H1 (cell line): ENCODE data around the gene OR51M1. TPM values are rescaled to one million over a fixed set of nuclear protein-coding genes. Genes with fewer than 3 reads are reported as not detected.
"Not testable (repeated sequence)": the region's sequence is repeated elsewhere in the genome, so short reads cannot be mapped to it uniquely, and the experiment has no call there.

Experiments used
- CTCF ChIA-PET: fragments of 300-600 bp; sonication (Branson Sonifier 250); formaldehyde crosslinking; loops from one replicate; lab custom pipeline; 2021; ENCODE audit not compliant: partially characterized antibody; lab: Charles Lee
- POLR2A ChIA-PET: fragments of 300-600 bp; sonication (Branson Sonifier 250); formaldehyde crosslinking; loops from one replicate; lab custom pipeline; 2021; ENCODE audit warnings: inconsistent platforms; ENCODE audit not compliant: partially characterized antibody; lab: Charles Lee
- DNase-seq, 2 experiments: peaks; one replicate each; pipeline versions ENCODE4 v3.0.0 to v3.0.0-alpha.2; 2010 to 2022; ENCODE audit warnings: low spot score in 2 of 2, low read depth in 1 of 2, mixed read lengths in 1 of 2
- FAIRE-seq: peaks from 2 replicates; lab custom pipeline; 2011; peaks lifted over from hg19 to GRCh38; lab: Jason Lieb, UNC
- H2AFZ ChIP-seq: 2 replicates; pipeline ENCODE4 v1.8.1; 2012; ENCODE audit warnings: low read length, inconsistent platforms
- H2AK5ac ChIP-seq: 2 replicates; pipeline ENCODE4 v1.6.1; 2013; ENCODE audit warnings: low read depth, low read length
- H2BK120ac ChIP-seq: replicated peaks from 2 replicates; pipeline ENCODE3; 2013; ENCODE audit warnings: low read depth, low read length, inconsistent platforms
- H2BK12ac ChIP-seq: 2 replicates; pipeline ENCODE4 v1.6.1; 2013; ENCODE audit warnings: low read depth, low read length
- H2BK15ac ChIP-seq: 2 replicates; pipeline ENCODE4 v1.6.1; 2013; ENCODE audit warnings: low read length
- H2BK20ac ChIP-seq: 2 replicates; pipeline ENCODE4 v1.6.1; 2013; ENCODE audit warnings: low read length
- H2BK5ac ChIP-seq: 2 replicates; pipeline ENCODE4 v1.6.1; 2013; ENCODE audit warnings: low read depth, low read length
- H3K14ac ChIP-seq: 2 replicates; pipeline ENCODE4 v1.6.1; 2013; ENCODE audit warnings: inconsistent platforms; ENCODE audit not compliant: insufficient read length
- H3K18ac ChIP-seq: 2 replicates; pipeline ENCODE4 v1.6.1; 2013; ENCODE audit warnings: low read length; ENCODE audit errors: extremely low read depth
- H3K23ac ChIP-seq: 2 replicates; pipeline ENCODE4 v1.6.1; 2013; ENCODE audit warnings: inconsistent platforms; ENCODE audit not compliant: insufficient read length
- H3K23me2 ChIP-seq: 2 replicates; pipeline ENCODE4 v1.6.1; 2013; ENCODE audit warnings: low read depth, low read length
- H3K27ac ChIP-seq: 2 replicates; pipeline ENCODE4 v1.6.1; 2011; ENCODE audit warnings: low read depth, low read length, inconsistent platforms
- H3K27me3 ChIP-seq, 4 experiments: replicated peaks in 1 of 4; 1 replicate in 1 of 4; 2 replicates in 3 of 4; pipeline versions ENCODE4 v1.6.1 to v1.8.1; 2011 to 2013; ENCODE audit warnings: low read length in 3 of 4, mild to moderate bottlenecking in 3 of 4, inconsistent platforms in 2 of 4, mixed read lengths in 2 of 4, moderate library complexity in 1 of 4; ENCODE audit not compliant: control insufficient read depth in 3 of 4, insufficient read depth in 3 of 4; ENCODE audit errors: extremely low read depth in 1 of 4
- H3K36me3 ChIP-seq, 4 experiments: 2 replicates each; pipeline versions ENCODE4 v1.6.1 to v1.8.1; 2011 to 2013; ENCODE audit warnings: mild to moderate bottlenecking in 4 of 4, low read length in 3 of 4, moderate library complexity in 2 of 4, control low read depth in 1 of 4, inconsistent platforms in 1 of 4; ENCODE audit not compliant: insufficient read depth in 4 of 4, control insufficient read depth in 2 of 4
- H3K4ac ChIP-seq: replicated peaks from 2 replicates; pipeline ENCODE3; 2013; ENCODE audit warnings: low read length, low read depth, mixed read lengths, inconsistent platforms; ENCODE audit not compliant: insufficient read length
- H3K4me1 ChIP-seq, 4 experiments: replicated peaks in 1 of 4; 1 replicate in 1 of 4; 2 replicates in 3 of 4; pipeline versions ENCODE4 v1.6.1 to v1.8.1; 2011 to 2013; ENCODE audit warnings: low read length in 3 of 4, inconsistent platforms in 2 of 4, mixed read lengths in 1 of 4; ENCODE audit not compliant: insufficient read depth in 4 of 4, control insufficient read depth in 3 of 4
- H3K4me2 ChIP-seq, 2 experiments: 2 replicates each; pipeline versions ENCODE4 v1.6.1 to v1.8.1; 2011 to 2013; ENCODE audit warnings: low read depth in 2 of 2, low read length in 2 of 2, control low read depth in 1 of 2, inconsistent platforms in 1 of 2, mild to moderate bottlenecking in 1 of 2; ENCODE audit not compliant: insufficient read depth in 1 of 2
- H3K4me3 ChIP-seq, 4 experiments: fragments of 200-600, 300-600 bp in 1 of 4; sonication (generic), shearing (Covaris generic), sonication (Bioruptor Twin) in 1 of 4; 2 replicates each; pipeline versions ENCODE4 v1.5.1 to v1.8.1; 2011 to 2016; ENCODE audit warnings: low read length in 4 of 4, low read depth in 3 of 4, control low read depth in 2 of 4, inconsistent platforms in 2 of 4, mild to moderate bottlenecking in 2 of 4, mixed read lengths in 1 of 4, moderate library complexity in 1 of 4; ENCODE audit not compliant: insufficient read depth in 2 of 4; ENCODE audit errors: extremely low read depth in 1 of 4
- H3K56ac ChIP-seq: replicated peaks from 2 replicates; pipeline ENCODE3; 2013; ENCODE audit warnings: low read depth, mild to moderate bottlenecking, mixed read lengths, low read length, inconsistent platforms; ENCODE audit not compliant: insufficient read length
- H3K79me1 ChIP-seq: 2 replicates; pipeline ENCODE4 v1.6.1; 2013; ENCODE audit warnings: low read depth, low read length, control low read depth
- H3K79me2 ChIP-seq, 2 experiments: 2 replicates each; pipeline versions ENCODE4 v1.6.1 to v1.8.1; 2012 to 2013; ENCODE audit warnings: low read length in 2 of 2, mild to moderate bottlenecking in 2 of 2, inconsistent platforms in 1 of 2; ENCODE audit not compliant: insufficient read depth in 2 of 2, control insufficient read depth in 1 of 2
- H3K9ac ChIP-seq, 4 experiments: replicated peaks in 1 of 4; 1 replicate in 1 of 4; 2 replicates in 3 of 4; pipeline versions ENCODE4 v1.6.1 to v1.8.1; 2011 to 2013; ENCODE audit warnings: low read depth in 3 of 4, low read length in 3 of 4, control low read depth in 2 of 4, mild to moderate bottlenecking in 2 of 4, moderate library complexity in 2 of 4, inconsistent platforms in 1 of 4; ENCODE audit errors: extremely low read depth in 1 of 4
- H3K9me3 ChIP-seq, 2 experiments: 2 replicates each; pipeline versions ENCODE4 v1.6.1 to v1.8.1; 2012 to 2013; ENCODE audit warnings: mild to moderate bottlenecking in 2 of 2, moderate library complexity in 2 of 2, control low read depth in 1 of 2, inconsistent platforms in 1 of 2, low read depth in 1 of 2, low read length in 1 of 2, mixed read lengths in 1 of 2; ENCODE audit not compliant: insufficient read depth in 2 of 2
- H4K20me1 ChIP-seq, 2 experiments: replicated peaks in 1 of 2; 2 replicates each; pipeline versions ENCODE3 to v1.8.1; 2011 to 2013; ENCODE audit warnings: inconsistent platforms in 2 of 2, low read length in 2 of 2, mild to moderate bottlenecking in 1 of 2; ENCODE audit not compliant: insufficient read depth in 2 of 2, control insufficient read depth in 1 of 2
- H4K5ac ChIP-seq: 2 replicates; pipeline ENCODE4 v1.6.1; 2013; ENCODE audit warnings: low read length, low read depth, mixed read lengths, inconsistent platforms; ENCODE audit not compliant: insufficient read length
- H4K8ac ChIP-seq: 2 replicates; pipeline ENCODE4 v1.8.0; 2013; ENCODE audit warnings: mild to moderate bottlenecking, moderate library complexity, low read length, inconsistent platforms; ENCODE audit not compliant: insufficient read depth; ENCODE audit errors: extremely low read depth
- H4K91ac ChIP-seq: replicated peaks from 2 replicates; pipeline ENCODE3; 2013; ENCODE audit warnings: low read length, mixed read lengths, inconsistent platforms; ENCODE audit not compliant: insufficient read length
- WGBS, 2 experiments: shearing (Covaris generic) in 1 of 2; methylation state at CpG; one replicate each; pipeline versions ENCODE4 v1.1.6 to v1.1.7; 2013 to 2015; ENCODE audit warnings: low lambda C conversion rate in 2 of 2, mixed read lengths in 2 of 2, inconsistent platforms in 1 of 2, low coverage in 1 of 2, missing lambda C conversion rate in 1 of 2; ENCODE audit not compliant: insufficient replicate concordance in 2 of 2, insufficient coverage in 1 of 2, insufficient read length in 1 of 2; ENCODE audit errors: extremely low coverage in 1 of 2, missing lambda C conversion rate in 1 of 2; 5-methylcytosine and 5-hydroxymethylcytosine counted together
- polyA plus RNA-seq, 7 experiments: library from polyadenylated mRNA; depleted of rRNA in 3 of 7; stranded (reverse) in 5 of 7; unstranded in 2 of 7; fragments of >200 nt in 5 of 7; fragments of 200-250 nt in 2 of 7; gene quantifications; 1 replicate in 5 of 7; 2 replicates in 1 of 7; 4 replicates in 1 of 7; pipeline versions ENCODE4 v1.2.1 to v1.2.3, GENCODE V29; 2011 to 2013; ENCODE audit warnings: missing spikeins in 2 of 7, mixed read lengths in 2 of 7
- total RNA-seq: library from RNA; stranded (reverse); fragmentation: NEBNext Ultra II Directional; extraction: Animal tissue kit (Norgen Biotek cat#: 25700); gene quantifications from 2 replicates; pipeline ENCODE4 v1.2.1, GENCODE V29; 2021

Gene OR51M1
- total and polyA plus RNA-seq, 2 of the 8 experiments (the other 6 are each of a cell fraction or from before 2014, with no cell fraction given), result 0.08 TPM; not detected in 1

GRCh38 chr11:5356031-5356430, 27.6 kb upstream of the OR51M1 start:
- CTCF ChIA-PET, H2AK5ac ChIP-seq, POLR2A ChIA-PET, H3K79me1 ChIP-seq, H3K23ac ChIP-seq, H3K4ac ChIP-seq, H2BK5ac ChIP-seq, H3K23me2 ChIP-seq, H3K4me3 ChIP-seq, H3K9ac ChIP-seq, H2BK15ac ChIP-seq, H3K18ac ChIP-seq, FAIRE-seq, H4K8ac ChIP-seq, H3K79me2 ChIP-seq, H3K14ac ChIP-seq, H2BK120ac ChIP-seq, H3K36me3 ChIP-seq, H3K9me3 ChIP-seq, H3K27ac ChIP-seq, H4K91ac ChIP-seq, DNase-seq, H3K4me2 ChIP-seq, H2BK12ac ChIP-seq, H3K56ac ChIP-seq, H4K5ac ChIP-seq, H2BK20ac ChIP-seq, H3K4me1 ChIP-seq, H3K27me3 ChIP-seq, H2AFZ ChIP-seq, H4K20me1 ChIP-seq: not testable (repeated sequence)
- WGBS, 2 experiments, result 87% methylated on average over 4 of the region's 5 CpGs; no CpG with 5 or more reads in 1 of the 2 experiments
